SJCRH30 (cell line): ENCODE data around the gene HERC4. TPM values are rescaled to one million over a fixed set of nuclear protein-coding genes. Genes with fewer than 3 reads are reported as not detected.

ENCODE experiments used
- DNase-seq, 2 experiments: peaks; one replicate each; pipeline ENCODE4 v3.0.0-alpha.2; 2015 to 2020
- H3K27ac ChIP-seq: fragments of 250-450 bp; sonication (Bioruptor Pico); 2 replicates; pipeline ENCODE4 v1.5.1; 2020; ENCODE audit warnings: mild to moderate bottlenecking, moderate library complexity
- H3K27me3 ChIP-seq: fragments of 250-450 bp; sonication (Bioruptor Pico); 2 replicates; pipeline ENCODE4 v1.5.1; 2020; ENCODE audit warnings: mild to moderate bottlenecking, moderate library complexity
- H3K36me3 ChIP-seq: fragments of 250-450 bp; sonication (Bioruptor Pico); 2 replicates; pipeline ENCODE4 v1.5.1; 2020; ENCODE audit warnings: mild to moderate bottlenecking, moderate library complexity
- H3K4me1 ChIP-seq: fragments of 250-450 bp; sonication (Bioruptor Pico); 2 replicates; pipeline ENCODE4 v1.5.1; 2020; ENCODE audit warnings: mild to moderate bottlenecking, moderate library complexity
- H3K4me3 ChIP-seq: fragments of 250-450 bp; sonication (Bioruptor Pico); 2 replicates; pipeline ENCODE4 v1.5.1; 2020; ENCODE audit warnings: mild to moderate bottlenecking, moderate library complexity
- H3K9me3 ChIP-seq: fragments of 250-450 bp; sonication (Bioruptor Pico); replicated peaks from 2 replicates; pipeline ENCODE4 v1.5.1; 2020; ENCODE audit warnings: mild to moderate bottlenecking, moderate library complexity
- total RNA-seq: library from RNA; depleted of rRNA; stranded (reverse); fragments of >200 nt; shearing (Covaris generic); gene quantifications from 2 replicates; pipeline ENCODE4 v1.2.3, GENCODE V29; 2014

HERC4 gene
- total RNA-seq, 1 experiment from 2014 or later, result 19.3 TPM

DNA sequence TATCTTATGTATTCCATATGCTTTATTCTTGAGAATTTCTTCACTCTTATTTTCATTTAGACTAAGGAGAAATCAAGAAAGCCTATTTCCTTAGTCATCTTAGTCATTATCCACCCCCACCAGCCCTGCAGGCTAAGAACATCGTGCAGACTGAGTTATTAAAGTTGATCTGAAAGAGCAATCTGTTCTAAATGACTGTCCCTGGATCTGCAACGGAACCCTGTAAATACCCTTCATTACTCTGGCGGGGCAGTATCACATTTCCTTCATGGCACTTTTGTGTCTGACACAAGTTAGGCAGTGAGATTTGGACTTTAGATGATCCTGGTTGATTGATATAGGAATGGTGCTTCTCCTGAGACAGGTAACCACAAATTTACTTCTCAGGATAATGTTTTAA is 30.7 kb upstream of the HERC4 start:
- Histone ChIP-seq H3K27me3 (peaks cover 7% of the 10 kb centered on the region; the same call in 1 of the 2 replicates), H3K4me3 (no peak overlapping the region), H3K9me3 (no peaks in the 10 kb centered on the region), H3K27ac (no peak overlapping the region), H3K36me3 (no peaks in the 10 kb centered on the region), H3K4me1 (peaks cover 31% of the 10 kb centered on the region)
- peak in 1 of 2 experiments; percentile 18 for DNase-seq

DNA sequence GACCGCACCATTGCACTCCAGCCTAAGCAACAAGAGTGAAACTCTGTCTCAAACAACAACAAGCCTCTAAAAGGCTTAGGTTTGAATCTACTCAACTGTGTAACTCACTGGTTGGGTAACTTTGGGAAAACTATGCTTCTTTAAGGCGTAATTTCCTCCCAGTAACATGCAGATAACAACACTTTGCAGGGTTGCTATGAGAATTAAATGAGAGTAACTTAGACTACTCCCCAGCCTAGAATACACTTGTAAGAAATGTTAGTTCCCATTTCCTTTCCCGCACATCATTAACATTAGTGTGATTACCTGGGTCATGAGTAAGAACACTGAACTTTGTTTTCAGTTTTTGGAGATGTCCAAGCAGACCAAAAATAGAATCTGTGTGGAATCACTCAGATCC is 28.8 kb upstream of the HERC4 start:
- H3K9me3 ChIP-seq, result no peaks in the 10 kb centered on the region
- no peak overlapping the region for H3K4me3 ChIP-seq
- peaks cover 16% of the 10 kb centered on the region for H3K4me1 ChIP-seq
- no peak for DNase-seq
- no peaks in the 10 kb centered on the region for H3K36me3 ChIP-seq
- H3K27ac ChIP-seq, result no peak overlapping the region
- H3K27me3 ChIP-seq, result peaks cover 7% of the 10 kb centered on the region; the same call in 1 of the 2 replicates

DNA sequence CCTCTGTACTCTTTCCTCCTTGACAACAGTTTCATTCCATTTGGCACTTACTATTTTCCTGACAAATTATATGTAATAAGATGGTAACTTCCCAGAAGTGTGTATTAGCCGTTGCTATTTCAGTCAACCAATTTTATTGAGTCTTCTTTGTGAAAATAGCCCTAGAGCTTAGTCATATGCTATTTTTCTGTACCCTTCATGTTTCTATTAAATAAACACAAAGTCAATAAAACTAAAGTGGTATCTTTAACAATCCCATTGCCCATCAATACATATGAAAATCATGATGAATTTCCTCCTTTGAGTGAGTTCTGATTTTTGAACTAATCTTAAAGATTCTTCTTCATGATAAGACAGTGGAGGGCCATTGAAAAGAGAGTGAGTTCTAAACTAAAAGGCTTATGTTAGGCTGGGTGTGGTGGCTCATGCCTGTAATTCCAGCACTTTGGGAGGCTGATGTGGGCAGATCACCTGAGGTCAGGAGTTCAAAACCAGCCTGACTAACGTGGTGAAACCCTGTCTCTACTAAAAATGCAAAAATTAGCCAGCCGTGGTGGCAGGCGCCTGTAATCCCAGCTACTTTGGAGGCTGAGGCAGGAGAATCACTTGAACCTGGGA is 28.3 kb upstream of the HERC4 start:
- H3K36me3 ChIP-seq, result no peaks in the 10 kb centered on the region
- H3K4me3 ChIP-seq, result no peak overlapping the region
- H3K4me1 ChIP-seq, result peaks cover 16% of the 10 kb centered on the region
- no peak for DNase-seq
- no peaks in the 10 kb centered on the region for H3K9me3 ChIP-seq
- peaks cover 7% of the 10 kb centered on the region; the same call in 1 of the 2 replicates for H3K27me3 ChIP-seq
- no peak overlapping the region for H3K27ac ChIP-seq

DNA sequence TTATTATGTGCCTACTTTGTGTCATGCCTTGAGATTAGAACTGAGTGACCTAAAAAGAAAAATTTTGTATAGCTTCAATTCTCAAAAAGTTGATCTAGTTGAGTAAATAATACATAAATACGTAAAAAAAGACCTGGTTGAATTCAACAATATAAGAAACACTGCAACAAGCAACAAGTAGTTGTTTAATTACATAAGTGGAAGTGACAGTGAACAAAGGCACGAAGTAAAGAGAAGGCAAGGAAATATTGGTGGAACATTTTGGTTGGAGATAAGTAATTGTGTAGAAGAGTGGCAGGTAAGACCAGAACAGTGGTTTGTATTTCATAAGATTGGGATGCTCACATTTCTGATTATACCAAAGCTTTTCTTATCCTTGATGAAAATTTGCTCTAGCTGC is 26.0 kb upstream of the HERC4 start:
- H3K27me3 ChIP-seq, result peaks cover 7% of the 10 kb centered on the region; the same call in 1 of the 2 replicates
- H3K4me1 ChIP-seq, result peaks cover 12% of the 10 kb centered on the region
- no peak overlapping the region for H3K4me3 ChIP-seq
- no peak for DNase-seq
- H3K36me3 ChIP-seq, result no peaks in the 10 kb centered on the region
- H3K9me3 ChIP-seq, result no peaks in the 10 kb centered on the region
- H3K27ac ChIP-seq, result no peak overlapping the region

DNA sequence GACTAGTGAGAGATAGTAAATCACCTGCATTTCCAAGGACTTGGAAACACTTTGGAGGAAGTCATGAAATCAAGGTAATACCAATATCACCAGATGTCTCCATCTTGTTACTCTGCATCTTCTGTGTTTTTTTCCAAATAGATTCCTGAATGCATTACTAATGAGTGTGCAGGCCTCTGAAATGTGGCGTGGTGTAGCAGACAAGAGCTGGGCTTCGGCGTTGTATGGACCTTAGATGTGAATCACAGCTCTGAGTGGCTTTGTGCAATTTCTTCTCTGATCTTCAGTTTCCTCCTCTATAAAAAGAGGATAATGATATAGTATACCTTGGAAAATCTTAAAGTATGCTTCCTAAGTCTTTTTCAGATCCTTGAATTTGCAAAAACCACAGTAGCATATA is 24.7 kb upstream of the HERC4 start:
- no peaks in the 10 kb centered on the region for H3K36me3 ChIP-seq
- no peak overlapping the region for H3K4me3 ChIP-seq
- no peak overlapping the region for H3K27ac ChIP-seq
- H3K9me3 ChIP-seq, result no peaks in the 10 kb centered on the region
- no peaks in the 10 kb centered on the region for H3K27me3 ChIP-seq
- no peak for DNase-seq
- H3K4me1 ChIP-seq, result 0 out of 2 replicates have a peak, but pooled peaks cover 5% of the 10 kb centered on the region

DNA sequence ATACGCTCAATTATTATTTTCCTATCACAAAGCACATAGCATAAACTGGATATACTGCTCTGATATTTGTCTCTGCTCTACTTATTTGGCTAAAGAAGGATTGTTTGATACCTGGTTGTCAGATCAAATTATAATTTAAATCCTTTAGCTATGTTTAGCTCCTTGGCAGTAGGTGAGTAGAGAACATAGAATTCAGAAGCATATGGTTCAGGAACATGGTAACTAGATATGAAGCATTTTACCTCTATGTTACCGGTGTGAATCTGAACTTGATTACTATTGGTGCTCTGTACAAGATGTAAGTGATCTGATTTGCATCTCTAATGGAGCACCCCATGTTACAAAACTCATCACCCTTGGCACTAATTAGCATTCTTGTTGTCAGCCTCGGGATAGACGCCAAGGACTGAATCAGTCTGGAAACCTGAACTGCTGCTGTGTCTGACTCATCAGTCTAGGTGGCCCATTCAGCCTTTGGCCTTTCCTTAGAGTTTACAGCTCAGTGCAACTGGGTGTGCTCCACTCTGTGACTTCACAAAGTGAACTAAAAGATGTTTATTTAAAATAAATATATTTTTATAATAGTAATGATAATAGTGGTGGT is 21.9 kb upstream of the HERC4 start:
- Histone ChIP-seq H3K27me3 (no peaks in the 10 kb centered on the region), H3K9me3 (no peaks in the 10 kb centered on the region), H3K4me1 (0 out of 2 replicates have a peak, but pooled peaks cover 7% of the 10 kb centered on the region), H3K4me3 (no peak overlapping the region), H3K36me3 (no peaks in the 10 kb centered on the region), H3K27ac (no peak overlapping the region)
- peak; percentile 26 to 55 for DNase-seq

DNA sequence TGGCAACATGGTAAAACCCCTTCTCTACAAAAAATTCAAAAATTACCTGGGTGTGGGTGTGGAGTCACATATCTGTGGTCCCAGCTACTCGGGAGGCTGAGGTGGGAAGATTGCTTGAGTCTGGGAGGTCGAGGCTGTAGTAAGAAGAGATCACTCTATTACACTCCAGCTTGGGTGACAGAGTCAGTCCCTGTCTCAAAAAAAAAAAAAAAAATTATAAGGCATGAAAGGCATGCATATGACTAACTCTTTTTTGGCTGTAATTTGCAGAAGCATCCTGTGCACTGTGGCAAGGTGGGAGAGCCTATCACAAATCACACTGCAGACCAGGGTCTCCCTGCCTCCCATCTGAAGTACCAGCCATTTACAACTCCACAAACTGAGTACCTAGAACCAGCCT is 20.1 kb upstream of the HERC4 start:
- Histone ChIP-seq H3K27ac (no peak overlapping the region), H3K9me3 (no peaks in the 10 kb centered on the region), H3K4me3 (no peak overlapping the region), H3K36me3 (no peaks in the 10 kb centered on the region), H3K27me3 (no peaks in the 10 kb centered on the region), H3K4me1 (0 out of 2 replicates have a peak, but pooled peaks cover 7% of the 10 kb centered on the region)
- DNase-seq, result no peak

DNA sequence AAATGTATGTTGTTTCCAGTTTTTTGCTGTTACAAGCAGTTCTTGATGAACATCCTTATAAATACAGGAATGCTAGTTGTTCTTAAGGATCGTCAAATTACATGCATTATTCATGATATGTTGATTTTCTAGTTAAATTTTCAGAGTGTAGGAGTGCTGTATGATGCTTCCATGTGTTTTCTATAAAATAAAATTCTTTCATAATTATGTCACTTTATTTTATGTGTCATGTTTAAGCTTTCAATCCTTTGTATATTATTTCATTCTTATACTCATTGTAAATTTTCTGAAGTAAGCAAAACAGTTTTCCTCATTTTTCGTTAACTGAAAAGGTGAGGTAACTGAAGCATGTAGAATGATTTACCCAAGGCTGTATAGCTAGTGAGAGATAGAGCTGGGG is 17.4 kb upstream of the HERC4 start:
- no peaks in the 10 kb centered on the region for H3K27me3 ChIP-seq
- 0 out of 2 replicates have a peak, but pooled peaks cover 7% of the 10 kb centered on the region for H3K4me1 ChIP-seq
- H3K9me3 ChIP-seq, result no peaks in the 10 kb centered on the region
- no peaks in the 10 kb centered on the region for H3K36me3 ChIP-seq
- DNase-seq, result no peak
- no peak overlapping the region for H3K27ac ChIP-seq
- no peak overlapping the region for H3K4me3 ChIP-seq

DNA sequence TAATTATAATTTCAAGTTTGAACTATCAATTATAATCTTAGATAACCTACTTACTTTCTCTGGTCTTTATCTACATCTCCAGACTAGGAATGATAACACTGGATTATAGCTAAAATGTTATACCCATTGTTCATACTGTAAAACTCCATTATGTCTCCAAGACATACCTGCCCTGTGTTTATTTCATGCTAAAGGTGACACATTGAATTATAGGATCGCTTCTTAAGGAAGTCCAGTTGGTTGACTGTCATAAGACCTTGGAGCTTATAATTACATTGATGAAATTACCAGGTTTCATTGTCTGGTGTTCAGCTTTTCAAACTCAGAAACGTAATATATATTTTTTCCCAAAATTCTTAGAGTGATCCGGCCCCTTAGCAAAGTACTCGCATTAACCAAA is 15.5 kb upstream of the HERC4 start:
- Histone ChIP-seq H3K4me1 (peaks cover 10% of the 10 kb centered on the region), H3K36me3 (no peaks in the 10 kb centered on the region), H3K27ac (no peak overlapping the region), H3K4me3 (no peak overlapping the region), H3K27me3 (no peaks in the 10 kb centered on the region), H3K9me3 (no peaks in the 10 kb centered on the region)
- DNase-seq, result no peak

DNA sequence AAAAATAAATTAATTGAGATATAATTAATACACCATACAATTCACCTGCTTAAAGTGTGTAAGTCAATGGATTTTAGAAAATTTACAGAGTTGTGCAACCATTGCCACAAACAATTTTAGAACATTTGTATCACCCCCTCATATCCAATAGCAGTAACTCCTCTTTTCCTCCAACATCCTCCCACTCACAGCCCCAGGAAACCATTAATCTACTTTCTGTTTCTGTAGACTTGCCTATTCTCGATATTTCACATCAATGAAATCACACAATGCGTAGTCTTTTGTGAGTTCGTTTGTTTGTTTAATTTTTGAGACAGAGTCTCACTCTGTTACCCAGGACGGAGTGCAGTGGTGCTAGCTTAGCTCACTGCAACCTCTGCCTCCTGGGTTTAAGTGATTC is 13.7 kb upstream of the HERC4 start:
- H3K27me3 ChIP-seq, result no peaks in the 10 kb centered on the region
- H3K4me1 ChIP-seq, result peaks cover 9% of the 10 kb centered on the region
- no peak overlapping the region for H3K27ac ChIP-seq
- no peaks in the 10 kb centered on the region for H3K36me3 ChIP-seq
- H3K4me3 ChIP-seq, result no peak overlapping the region
- DNase-seq, result no peak
- no peaks in the 10 kb centered on the region for H3K9me3 ChIP-seq

DNA sequence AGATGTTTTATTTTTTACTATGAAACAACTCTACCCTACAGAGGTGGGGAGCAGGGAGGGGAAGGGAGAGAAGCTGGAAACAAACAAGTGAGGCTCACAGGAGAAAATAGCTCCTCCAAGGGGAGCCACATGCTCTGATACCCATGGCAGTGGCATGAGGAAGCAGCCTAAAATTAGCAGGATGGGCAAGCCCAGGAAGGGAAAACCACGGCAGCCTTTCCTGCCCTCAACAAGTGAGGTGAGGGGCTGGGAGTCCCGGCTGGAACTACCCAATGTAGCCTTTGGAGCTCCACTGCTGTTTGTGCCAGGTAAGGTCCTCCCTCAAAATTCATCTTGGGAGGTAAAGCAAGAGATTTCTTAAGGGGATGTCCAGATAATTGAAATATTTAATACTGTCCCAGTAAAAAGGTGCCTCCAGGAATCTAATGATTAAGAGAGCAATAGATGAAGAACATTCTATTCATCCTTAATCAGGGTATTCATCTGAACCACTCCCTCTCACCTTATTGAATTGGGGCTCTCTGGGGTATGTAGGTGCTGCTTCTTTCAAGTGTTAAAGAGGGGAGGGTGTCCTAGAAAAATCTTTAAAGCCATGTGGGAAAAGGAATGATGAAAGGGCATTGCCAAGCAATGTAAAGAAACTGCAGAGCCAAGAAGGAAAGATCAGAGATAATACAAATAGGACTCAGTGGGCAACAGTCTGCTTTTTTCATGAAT is 12.8 kb upstream of the HERC4 start:
- Histone ChIP-seq H3K27me3 (no peaks in the 10 kb centered on the region), H3K36me3 (no peaks in the 10 kb centered on the region), H3K27ac (no peak overlapping the region), H3K4me3 (no peak overlapping the region), H3K9me3 (no peaks in the 10 kb centered on the region), H3K4me1 (peaks cover 8% of the 10 kb centered on the region)
- DNase-seq, result no peak

DNA sequence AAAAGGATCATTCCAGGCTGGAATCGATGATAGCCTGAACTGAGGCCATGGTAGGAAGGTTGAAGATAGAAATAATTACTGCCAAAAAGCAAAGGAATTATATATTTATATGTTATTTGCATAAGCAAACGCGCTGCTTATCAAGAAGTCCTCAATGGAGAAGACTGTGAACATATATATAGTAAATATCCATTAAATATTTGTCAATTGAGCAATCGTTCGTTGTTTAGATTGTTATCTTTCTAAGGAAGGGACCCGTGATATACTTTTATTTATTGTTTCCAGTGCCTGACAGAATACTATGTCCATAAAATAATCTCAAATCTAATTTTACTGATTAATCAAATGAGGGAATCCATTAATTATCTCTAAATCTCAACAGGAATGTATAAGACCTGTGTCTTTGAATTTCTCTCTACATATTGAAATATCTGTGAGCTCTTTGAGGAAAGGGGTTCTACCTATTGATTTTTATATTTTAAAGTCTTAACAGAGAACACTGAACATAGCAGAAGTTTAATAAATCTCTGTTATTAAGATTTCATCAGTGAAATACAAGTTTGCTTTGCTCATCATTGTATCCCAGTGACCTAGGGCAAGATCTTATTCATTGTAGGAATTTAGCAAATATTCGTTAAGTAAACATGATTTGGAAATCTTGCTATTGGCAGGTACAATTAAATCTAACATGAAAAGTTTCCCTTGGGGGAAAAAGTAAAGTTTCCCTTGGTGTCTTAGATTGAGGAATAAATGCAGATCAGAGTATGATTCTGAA is 12.0 kb upstream of the HERC4 start:
- H3K4me1 ChIP-seq, result peaks cover 8% of the 10 kb centered on the region
- no peak for DNase-seq
- H3K4me3 ChIP-seq, result no peak overlapping the region
- no peaks in the 10 kb centered on the region for H3K27me3 ChIP-seq
- H3K27ac ChIP-seq, result no peak overlapping the region
- no peaks in the 10 kb centered on the region for H3K36me3 ChIP-seq
- H3K9me3 ChIP-seq, result no peaks in the 10 kb centered on the region

DNA sequence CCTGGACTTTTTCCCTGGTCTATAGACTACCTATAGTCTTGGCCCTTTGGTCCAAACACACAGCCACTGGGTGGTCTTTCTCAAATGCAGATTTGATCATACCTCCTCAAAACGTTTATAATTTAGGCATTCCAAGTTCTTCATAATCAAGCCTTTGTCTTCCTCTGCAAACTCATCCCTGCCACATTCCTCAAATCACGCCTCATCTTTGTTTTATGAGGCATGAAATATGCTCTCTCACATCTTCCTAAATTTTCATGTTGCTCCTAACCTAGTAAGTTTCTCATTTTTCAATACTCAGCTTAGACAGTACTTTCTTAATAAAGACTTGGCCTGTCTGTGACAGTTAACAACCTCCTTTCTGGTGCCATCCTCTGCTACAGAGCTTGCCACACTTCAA is 10.9 kb upstream of the HERC4 start:
- H3K4me1 ChIP-seq, result peaks cover 8% of the 10 kb centered on the region
- no peak overlapping the region for H3K4me3 ChIP-seq
- H3K27ac ChIP-seq, result no peak overlapping the region
- H3K36me3 ChIP-seq, result no peaks in the 10 kb centered on the region
- DNase-seq, result no peak
- no peaks in the 10 kb centered on the region for H3K27me3 ChIP-seq
- H3K9me3 ChIP-seq, result no peaks in the 10 kb centered on the region

DNA sequence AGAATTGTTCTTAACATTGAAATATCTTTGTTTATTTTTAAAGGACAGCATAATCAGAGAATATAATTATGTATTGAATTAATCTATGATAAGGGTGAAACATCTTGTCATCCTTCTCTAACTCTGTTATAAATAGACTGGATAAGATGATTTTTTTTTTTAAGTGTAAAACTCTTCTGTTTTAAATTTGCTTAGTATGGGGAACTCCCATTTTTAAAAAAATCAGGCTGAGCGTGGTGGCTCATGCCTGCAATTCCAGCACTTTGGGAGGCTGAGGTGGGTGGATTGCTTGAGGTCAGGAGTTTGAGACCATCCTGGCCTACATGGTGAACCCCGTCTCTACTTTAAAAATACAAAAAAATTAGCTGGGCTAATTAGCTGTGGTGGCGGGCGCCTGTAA is 9.4 kb upstream of the HERC4 start:
- no peak overlapping the region for H3K27ac ChIP-seq

DNA sequence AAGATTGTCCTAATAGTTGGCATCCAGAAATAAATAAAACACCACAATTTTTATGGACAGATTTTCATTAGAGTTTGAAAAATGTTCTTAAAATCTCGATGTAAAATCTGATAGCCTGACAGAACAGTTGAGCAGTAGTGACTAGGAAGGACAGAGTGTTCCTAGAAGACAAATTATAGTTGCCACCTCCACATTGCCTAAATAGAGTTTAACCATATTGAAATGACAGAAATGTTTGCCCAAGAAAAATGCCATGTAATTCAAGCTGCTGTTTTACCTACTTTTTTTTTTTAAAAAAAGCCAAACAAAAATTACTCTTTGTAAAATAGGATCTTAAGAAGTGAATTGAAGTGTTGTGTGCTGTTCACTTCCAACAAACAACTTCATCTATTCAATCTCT is 8.9 kb upstream of the HERC4 start:
- DNase-seq, result no peak
- peaks cover 8% of the 10 kb centered on the region for H3K4me1 ChIP-seq
- no peaks in the 10 kb centered on the region for H3K36me3 ChIP-seq
- no peak overlapping the region for H3K27ac ChIP-seq
- no peak overlapping the region for H3K4me3 ChIP-seq
- H3K27me3 ChIP-seq, result no peaks in the 10 kb centered on the region
- H3K9me3 ChIP-seq, result no peaks in the 10 kb centered on the region

More for the DNA sequence above, 9.4 kb upstream of the HERC4 start:
- no peak overlapping the region for H3K4me3 ChIP-seq
- H3K9me3 ChIP-seq, result no peaks in the 10 kb centered on the region
- no peaks in the 10 kb centered on the region for H3K36me3 ChIP-seq
- H3K4me1 ChIP-seq, result peaks cover 8% of the 10 kb centered on the region
- no peaks in the 10 kb centered on the region for H3K27me3 ChIP-seq
- DNase-seq, result no peak
